Measurements from ENCODE around the gene TJP1.

Gene TJP1

DNA sequence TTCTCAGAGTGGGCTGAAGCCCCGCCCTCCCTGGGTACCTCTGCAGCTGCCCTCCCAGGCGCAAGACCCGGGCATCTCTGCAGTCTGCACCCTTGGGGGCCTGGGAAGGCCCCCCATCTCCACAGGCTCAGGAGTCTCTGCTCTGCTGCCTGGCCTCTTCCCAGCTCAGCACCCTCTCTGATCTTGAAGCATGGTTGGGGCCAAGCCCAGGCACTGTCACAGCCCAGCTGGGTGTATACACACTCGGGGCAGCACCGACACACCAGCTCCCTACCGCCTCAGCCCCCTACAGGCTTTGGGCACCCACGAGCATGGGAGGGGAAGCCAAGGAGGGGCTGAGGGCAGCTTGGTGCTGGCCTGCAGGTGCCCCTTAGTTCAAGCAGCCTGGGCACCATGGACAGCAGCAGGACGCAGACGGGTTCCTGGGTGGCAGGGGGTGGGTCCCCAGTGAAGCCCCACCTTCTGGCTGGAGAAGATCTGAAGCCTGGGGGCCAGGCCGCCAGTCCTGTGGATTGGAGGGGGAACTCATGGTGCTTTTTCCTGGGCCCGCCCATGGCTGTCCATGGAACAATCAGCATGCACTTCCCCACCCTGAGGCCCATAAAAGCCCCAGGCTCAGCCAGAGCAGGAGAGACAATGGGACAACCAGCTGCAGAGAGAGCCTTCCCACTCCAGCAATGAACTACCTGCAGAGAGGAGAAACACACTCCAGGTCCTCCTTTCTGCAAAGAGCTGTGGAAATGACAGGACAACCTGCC lies 170.6 kb downstream of the TJP1 start:
- Histone ChIP-seq H3K9me3 (ENCODE audit: control insufficient read depth, low read length) (no peaks in the 10 kb centered on the region), H3K27me3 (ENCODE audit: control insufficient read depth, insufficient read depth, low read length) (no peaks in the 10 kb centered on the region), H3K4me1 (ENCODE audit: control insufficient read depth, insufficient read depth, low read length) (no peaks in the 10 kb centered on the region), H3K4me3 (ENCODE audit: low read length) (no peak overlapping the region), H3K9ac (ENCODE audit: low read length) (no peak overlapping the region), H3K36me3 (ENCODE audit: control insufficient read depth, insufficient read depth, low read length) (no peaks in the 10 kb centered on the region)

Measured in mucosa of stomach (tissue), 1 donor.